ENCODE data around the gene TRIP6.

- TF ChIP-seq CTCF (IDR thresholded peaks at IDR 0.05): no peak
- no peak for TF ChIP-seq EZH2 (IDR thresholded peaks at IDR 0.05)
- TF ChIP-seq EZH2phosphoT487 (IDR thresholded peaks at IDR 0.05): no peak
Measured at GRCh38 chr7:100893910-100894721, 26.9 kb downstream of the TRIP6 start.

Measured in neural progenitor cell (in vitro differentiated cells).